Measurements from ENCODE around the gene NADK2.

DNA sequence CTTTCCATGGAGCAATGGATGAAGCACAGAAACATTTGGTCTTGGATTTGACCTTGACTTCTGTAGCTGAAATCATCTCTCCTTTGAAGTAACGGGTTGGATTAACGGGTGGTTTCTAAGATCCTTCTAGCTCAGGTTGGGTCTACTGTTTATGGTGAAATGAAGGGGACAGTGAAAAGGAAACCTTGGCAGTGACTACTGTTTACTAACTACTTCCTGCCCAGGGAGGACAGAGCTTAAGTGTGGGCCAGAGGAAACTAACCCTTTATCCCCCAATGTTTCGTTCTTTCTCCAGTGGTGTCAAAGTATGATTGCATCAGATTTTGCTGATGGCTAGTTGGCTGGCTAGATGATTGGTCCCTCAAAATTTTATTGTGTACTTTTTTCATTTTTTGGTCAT lies 67.6 kb downstream of the NADK2 start:
- TF ChIP-seq, protein P1, sequence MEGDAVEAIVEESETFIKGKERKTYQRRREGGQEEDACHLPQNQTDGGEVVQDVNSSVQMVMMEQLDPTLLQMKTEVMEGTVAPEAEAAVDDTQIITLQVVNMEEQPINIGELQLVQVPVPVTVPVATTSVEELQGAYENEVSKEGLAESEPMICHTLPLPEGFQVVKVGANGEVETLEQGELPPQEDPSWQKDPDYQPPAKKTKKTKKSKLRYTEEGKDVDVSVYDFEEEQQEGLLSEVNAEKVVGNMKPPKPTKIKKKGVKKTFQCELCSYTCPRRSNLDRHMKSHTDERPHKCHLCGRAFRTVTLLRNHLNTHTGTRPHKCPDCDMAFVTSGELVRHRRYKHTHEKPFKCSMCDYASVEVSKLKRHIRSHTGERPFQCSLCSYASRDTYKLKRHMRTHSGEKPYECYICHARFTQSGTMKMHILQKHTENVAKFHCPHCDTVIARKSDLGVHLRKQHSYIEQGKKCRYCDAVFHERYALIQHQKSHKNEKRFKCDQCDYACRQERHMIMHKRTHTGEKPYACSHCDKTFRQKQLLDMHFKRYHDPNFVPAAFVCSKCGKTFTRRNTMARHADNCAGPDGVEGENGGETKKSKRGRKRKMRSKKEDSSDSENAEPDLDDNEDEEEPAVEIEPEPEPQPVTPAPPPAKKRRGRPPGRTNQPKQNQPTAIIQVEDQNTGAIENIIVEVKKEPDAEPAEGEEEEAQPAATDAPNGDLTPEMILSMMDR (IDR thresholded peaks at IDR 0.05), result no peak
- TF ChIP-seq POLR2A (IDR thresholded peaks at IDR 0.05), result no peak
